Endothelial cell of umbilical vein (primary cell): ENCODE results near the gene AP2A2.

Experiments
- EZH2 ChIP-seq: IDR thresholded peaks from 2 replicates; pipeline ENCODE4 v1.6.1; 2012; ENCODE audit warnings: borderline replicate concordance, low read depth, mild to moderate bottlenecking, moderate library complexity, low read length, inconsistent platforms; ENCODE audit not compliant: severe bottlenecking
- JUN ChIP-seq: IDR thresholded peaks from 2 replicates; pipeline ENCODE4 v1.6.1; 2011; ENCODE audit warnings: borderline replicate concordance, low read depth; ENCODE audit not compliant: insufficient read length, insufficient read depth
- MYC ChIP-seq: IDR thresholded peaks from one replicate; pipeline ENCODE4 v1.6.1; 2011; ENCODE audit warnings: mild to moderate bottlenecking, low read depth, low read length
- POLR2A ChIP-seq: IDR thresholded peaks from 2 replicates; pipeline ENCODE4 v1.6.1; 2012; ENCODE audit warnings: low read depth, mild to moderate bottlenecking, control low read depth, low read length
- POLR2AphosphoS5 ChIP-seq: IDR thresholded peaks from 2 replicates; pipeline ENCODE4 v1.6.1; 2012; ENCODE audit warnings: low read depth, mild to moderate bottlenecking, control low read depth, low read length, moderate library complexity; ENCODE audit not compliant: insufficient read depth
- TF ChIP-seq, protein P1 (sequence below), 2 donors: IDR thresholded peaks; 1 replicate in 1 of 2; 2 replicates in 1 of 2; pipeline ENCODE4 v1.5.1; 2011; ENCODE audit warnings: low read length in 2 of 2, mild to moderate bottlenecking in 2 of 2, moderate library complexity in 2 of 2, control low read depth in 1 of 2, inconsistent platforms in 1 of 2, low read depth in 1 of 2; ENCODE audit not compliant: insufficient read depth in 1 of 2; ENCODE audit errors: extremely low read depth in 1 of 2

DNA sequence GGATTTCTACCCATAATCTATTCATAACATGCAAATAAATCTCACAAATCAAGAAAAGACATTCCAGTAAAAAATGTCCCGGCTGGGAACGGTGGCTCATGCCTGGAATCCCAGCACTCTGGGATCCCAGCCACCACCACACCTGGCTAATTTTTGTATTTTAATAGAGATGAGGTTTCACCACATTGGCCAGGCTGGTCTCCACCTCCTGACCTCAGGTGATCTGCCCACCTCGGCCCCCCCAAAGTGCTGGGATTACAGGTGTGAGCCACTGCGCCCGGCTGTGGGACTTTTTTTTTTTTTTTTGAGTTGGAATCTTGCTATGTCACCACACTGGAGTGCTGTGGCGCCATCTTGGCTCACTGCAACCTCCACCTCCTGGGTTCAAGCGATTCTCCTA lies 19.7 kb upstream of the AP2A2 start:
- TF ChIP-seq, protein P1, sequence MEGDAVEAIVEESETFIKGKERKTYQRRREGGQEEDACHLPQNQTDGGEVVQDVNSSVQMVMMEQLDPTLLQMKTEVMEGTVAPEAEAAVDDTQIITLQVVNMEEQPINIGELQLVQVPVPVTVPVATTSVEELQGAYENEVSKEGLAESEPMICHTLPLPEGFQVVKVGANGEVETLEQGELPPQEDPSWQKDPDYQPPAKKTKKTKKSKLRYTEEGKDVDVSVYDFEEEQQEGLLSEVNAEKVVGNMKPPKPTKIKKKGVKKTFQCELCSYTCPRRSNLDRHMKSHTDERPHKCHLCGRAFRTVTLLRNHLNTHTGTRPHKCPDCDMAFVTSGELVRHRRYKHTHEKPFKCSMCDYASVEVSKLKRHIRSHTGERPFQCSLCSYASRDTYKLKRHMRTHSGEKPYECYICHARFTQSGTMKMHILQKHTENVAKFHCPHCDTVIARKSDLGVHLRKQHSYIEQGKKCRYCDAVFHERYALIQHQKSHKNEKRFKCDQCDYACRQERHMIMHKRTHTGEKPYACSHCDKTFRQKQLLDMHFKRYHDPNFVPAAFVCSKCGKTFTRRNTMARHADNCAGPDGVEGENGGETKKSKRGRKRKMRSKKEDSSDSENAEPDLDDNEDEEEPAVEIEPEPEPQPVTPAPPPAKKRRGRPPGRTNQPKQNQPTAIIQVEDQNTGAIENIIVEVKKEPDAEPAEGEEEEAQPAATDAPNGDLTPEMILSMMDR (IDR thresholded peaks at IDR 0.05; ENCODE audit: extremely low read depth in 1 of 2, insufficient read depth in 1 of 2, low read depth in 1 of 2, low read length in 2 of 2) = no peak
- no peak for TF ChIP-seq POLR2A
- TF ChIP-seq MYC = no peak
- no peak for TF ChIP-seq JUN
- no peak for TF ChIP-seq POLR2AphosphoS5
- TF ChIP-seq EZH2 = no peak
